GM12873 (cell line): ENCODE measurements around the gene C1orf167.

Experiments used
- TF ChIP-seq, protein P1 (sequence below): IDR thresholded peaks from 2 replicates; pipeline ENCODE4 v1.5.1; 2012; ENCODE audit warnings: low read depth, mild to moderate bottlenecking, moderate library complexity, low read length, control low read depth; ENCODE audit not compliant: insufficient read depth; ENCODE audit errors: missing control alignments

The C1orf167 gene

DNA sequence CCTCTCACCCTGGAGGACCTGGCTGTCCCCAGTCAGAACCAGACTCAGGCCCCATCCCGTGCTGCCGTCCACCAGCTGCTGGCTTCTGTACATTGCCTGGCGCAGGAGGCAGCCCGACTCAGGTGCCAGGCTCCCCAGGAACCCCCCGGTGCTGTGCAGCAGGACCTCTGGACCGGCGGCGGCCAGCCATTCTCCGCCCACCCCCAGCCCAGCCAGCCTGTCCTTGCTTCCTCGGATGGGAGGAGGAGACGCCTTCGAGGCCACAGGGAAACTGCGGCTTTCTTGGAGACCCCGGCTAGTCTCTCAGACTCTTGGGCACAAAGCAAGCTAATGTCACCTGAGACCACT is 4.4 kb downstream of the C1orf167 start:
- TF ChIP-seq, protein P1, sequence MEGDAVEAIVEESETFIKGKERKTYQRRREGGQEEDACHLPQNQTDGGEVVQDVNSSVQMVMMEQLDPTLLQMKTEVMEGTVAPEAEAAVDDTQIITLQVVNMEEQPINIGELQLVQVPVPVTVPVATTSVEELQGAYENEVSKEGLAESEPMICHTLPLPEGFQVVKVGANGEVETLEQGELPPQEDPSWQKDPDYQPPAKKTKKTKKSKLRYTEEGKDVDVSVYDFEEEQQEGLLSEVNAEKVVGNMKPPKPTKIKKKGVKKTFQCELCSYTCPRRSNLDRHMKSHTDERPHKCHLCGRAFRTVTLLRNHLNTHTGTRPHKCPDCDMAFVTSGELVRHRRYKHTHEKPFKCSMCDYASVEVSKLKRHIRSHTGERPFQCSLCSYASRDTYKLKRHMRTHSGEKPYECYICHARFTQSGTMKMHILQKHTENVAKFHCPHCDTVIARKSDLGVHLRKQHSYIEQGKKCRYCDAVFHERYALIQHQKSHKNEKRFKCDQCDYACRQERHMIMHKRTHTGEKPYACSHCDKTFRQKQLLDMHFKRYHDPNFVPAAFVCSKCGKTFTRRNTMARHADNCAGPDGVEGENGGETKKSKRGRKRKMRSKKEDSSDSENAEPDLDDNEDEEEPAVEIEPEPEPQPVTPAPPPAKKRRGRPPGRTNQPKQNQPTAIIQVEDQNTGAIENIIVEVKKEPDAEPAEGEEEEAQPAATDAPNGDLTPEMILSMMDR = no peak

DNA sequence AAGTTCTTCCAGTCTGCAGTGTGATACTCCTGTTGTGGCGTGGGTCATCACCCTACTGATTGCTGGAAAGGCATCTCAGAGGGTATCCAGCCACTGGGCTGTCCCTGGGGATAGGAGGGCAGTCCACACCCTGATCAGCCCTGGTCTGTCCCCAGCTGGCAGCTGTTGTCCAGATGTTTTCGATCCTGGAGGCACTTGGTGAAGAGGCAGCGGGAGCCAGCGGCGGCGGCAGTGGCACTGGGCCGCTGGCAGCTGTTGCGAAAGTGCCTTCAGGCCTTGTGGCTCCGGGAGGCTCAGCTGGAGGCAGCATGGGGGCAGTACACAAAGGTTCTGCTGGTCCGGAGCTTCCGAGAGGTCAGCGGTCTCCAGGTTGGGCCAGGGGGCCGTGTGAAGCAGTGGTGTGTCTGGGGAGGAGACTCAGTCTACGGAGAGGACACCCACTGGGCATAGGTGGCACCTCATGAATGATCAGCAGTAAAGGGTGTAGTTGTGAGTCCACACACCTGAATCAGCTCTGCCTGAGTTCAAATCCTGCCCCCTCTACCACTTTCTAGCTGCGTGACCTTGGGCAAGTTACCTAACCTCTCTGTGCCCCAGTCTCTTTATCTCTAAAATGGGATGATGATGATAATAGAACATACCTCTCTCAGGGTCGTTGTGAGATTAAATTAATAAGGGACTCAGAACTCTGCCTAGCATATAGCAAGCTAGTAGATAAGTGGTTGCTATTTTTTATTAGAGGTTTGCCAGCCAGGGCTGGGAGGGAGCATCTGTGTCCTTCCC is 6.1 kb downstream of the C1orf167 start:
- TF ChIP-seq, protein P1 = no peak

DNA sequence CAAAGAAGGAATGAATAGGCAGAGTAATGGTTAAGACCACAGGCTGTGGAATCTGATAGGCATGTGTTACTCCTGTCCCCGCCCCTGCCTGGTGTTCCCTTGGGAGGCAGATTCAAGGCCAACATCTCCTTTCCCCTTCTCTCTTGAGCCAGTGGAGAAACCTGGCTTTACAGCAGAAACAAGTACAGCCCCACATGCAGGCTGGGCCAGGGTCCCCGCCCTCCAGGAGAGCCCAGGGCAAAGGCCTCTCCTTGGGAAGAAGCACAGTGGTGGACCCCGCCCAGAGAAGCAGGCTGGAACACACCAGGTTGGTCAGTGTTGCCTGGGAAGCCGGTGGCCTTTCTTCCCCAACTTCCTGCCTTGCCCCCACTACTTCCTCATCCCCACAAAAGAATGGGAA is 6.8 kb downstream of the C1orf167 start:
- TF ChIP-seq, protein P1 = no peak

DNA sequence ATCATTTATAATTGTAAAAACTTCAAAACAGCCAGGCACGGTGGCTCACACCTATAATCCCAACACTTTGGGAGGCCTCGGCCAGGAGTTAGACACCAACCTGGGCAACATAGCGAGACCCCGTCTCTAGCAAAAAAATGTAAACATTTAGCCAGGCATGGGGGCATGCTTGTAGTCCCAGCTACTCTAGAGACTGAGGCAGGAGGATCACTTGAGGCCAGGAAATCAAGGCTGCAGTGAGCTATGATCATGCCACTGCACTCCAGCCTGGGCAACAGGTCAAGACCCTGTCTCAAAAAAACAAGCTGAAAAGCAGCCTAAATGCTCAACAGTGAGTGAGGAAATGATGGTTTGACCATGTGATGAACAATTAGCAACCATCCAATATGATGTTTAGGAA is 7.3 kb downstream of the C1orf167 start:
- TF ChIP-seq, protein P1 = no peak

DNA sequence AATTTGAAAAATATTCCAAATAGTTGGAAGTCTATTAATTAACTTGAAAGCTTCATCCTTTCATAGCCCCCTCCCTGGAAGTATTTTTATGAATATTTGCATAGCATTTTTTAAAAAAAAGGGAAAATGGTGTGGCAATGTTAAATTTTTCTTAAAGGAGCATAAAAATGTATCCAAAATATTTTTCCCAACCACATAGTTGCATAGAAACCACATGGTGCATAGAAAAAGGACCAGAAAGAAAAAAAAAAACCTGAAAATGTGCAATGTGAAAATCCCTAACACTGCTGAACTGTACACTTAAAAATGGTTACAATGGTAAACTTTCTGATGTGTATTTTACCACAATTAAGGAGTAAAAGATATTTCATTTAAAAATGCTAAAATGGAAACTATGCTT is 8.0 kb downstream of the C1orf167 start:
- TF ChIP-seq, protein P1 = no peak

DNA sequence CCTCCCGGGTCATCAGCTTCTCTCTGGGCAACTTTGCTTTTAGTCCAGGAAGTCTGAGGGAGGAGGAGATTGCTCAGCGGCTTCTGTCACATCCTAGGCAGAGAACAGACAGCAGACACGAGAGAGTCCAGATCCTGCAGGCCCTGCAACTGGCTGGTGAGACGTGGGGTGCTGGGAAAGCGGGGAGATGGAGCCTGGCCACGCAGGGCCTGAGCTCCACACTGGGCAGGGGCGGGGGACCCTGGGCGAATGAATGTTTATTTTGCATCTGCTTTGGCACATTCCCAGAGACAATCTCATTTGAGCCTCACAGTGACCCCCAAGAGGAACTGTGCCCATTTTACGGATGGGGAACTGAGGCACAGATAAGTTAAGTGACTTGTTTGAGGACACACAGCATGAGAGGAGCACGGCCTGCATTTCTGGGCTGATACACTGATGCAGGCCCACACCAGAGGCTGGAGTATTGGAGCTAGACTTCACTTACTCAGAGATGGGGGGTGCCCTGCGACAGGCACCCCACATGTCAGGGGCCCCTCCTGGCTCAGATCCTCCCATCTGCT is 9.6 kb downstream of the C1orf167 start:
- TF ChIP-seq, protein P1 = no peak

DNA sequence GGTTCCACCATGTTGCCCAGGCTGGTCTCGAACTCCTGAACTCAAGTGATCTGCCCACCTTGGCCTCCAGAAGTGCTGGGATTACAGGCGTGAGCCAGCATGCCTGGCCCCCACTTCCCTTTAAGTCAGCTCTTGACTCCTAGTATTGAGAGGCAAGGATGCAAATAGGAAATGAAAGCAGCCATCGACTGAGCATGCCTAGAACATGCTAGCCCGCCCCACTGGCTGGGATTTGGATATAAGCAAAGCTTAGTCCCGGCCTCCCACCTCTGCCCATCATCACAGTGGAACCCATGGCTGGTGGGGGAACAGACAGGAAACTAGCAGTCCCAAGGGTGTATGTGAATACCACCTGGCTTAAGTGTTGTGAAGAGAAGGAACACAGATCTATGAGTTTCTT is 10.5 kb downstream of the C1orf167 start:
- TF ChIP-seq, protein P1 = no peak
